Heart left ventricle (tissue), 16 donors: ENCODE measurements around the gene PTPRN2. TPM values are rescaled to one million over a fixed set of nuclear protein-coding genes. Genes with fewer than 3 reads are reported as not detected.

Experiments used
- ATAC-seq, 4 donors: fragments of 200-7000 bp; cut with Tn5 transposase; one replicate each; pipeline ENCODE4 v1.9.1; 2020 to 2022; ENCODE audit warnings: moderate library complexity in 4 of 4, mild to moderate bottlenecking in 3 of 4, moderate number of reproducible peaks in 1 of 4
- DNase-seq, 5 donors: peaks; one replicate each; pipeline ENCODE4 v3.0.0-alpha.2; 2020
- H3K27ac ChIP-seq, 12 donors: fragments of 200-600 bp; sonication (generic) in 4 of 12; one replicate each; pipeline versions ENCODE4 v1.5.0 to v1.8.0; 2016 to 2022; ENCODE audit warnings: mild to moderate bottlenecking in 2 of 12
- H3K27me3 ChIP-seq, 9 donors: fragments of 200-600 bp; sonication (generic) in 2 of 9; one replicate each; pipeline versions ENCODE4 v1.5.1 to v1.8.0; 2016 to 2022; ENCODE audit warnings: mild to moderate bottlenecking in 3 of 9
- H3K36me3 ChIP-seq, 9 donors: fragments of 200-600 bp; sonication (generic) in 2 of 9; one replicate each; pipeline versions ENCODE4 v1.5.0 to v1.8.0; 2018 to 2022; ENCODE audit warnings: mild to moderate bottlenecking in 2 of 9
- H3K4me1 ChIP-seq, 12 donors: fragments of 200-600 bp; sonication (generic) in 4 of 12; one replicate each; pipeline versions ENCODE4 v1.5.0 to v1.8.0; 2016 to 2022; ENCODE audit warnings: mild to moderate bottlenecking in 3 of 12
- H3K4me3 ChIP-seq, 12 donors: fragments of 200-600 bp; sonication (generic) in 4 of 12; one replicate each; pipeline versions ENCODE4 v1.5.0 to v1.8.0; 2017 to 2022; ENCODE audit warnings: mild to moderate bottlenecking in 9 of 12, moderate library complexity in 4 of 12
- H3K9me3 ChIP-seq, 12 donors: fragments of 200-600 bp; sonication (generic) in 4 of 12; one replicate each; pipeline versions ENCODE4 v1.5.0 to v1.8.0; 2016 to 2022; ENCODE audit warnings: mild to moderate bottlenecking in 1 of 12
- POLR2A ChIP-seq, 2 donors: fragments of 450-650 bp; IDR thresholded peaks; one replicate each; pipeline ENCODE4 v1.6.1; 2017; ENCODE audit warnings: antibody characterized with exemption in 2 of 2, mild to moderate bottlenecking in 2 of 2, moderate library complexity in 2 of 2
- WGBS, 4 donors: extraction: QIAGEN DNeasy Blood & Tissue Kit in 2 of 4; methylation state at CpG; one replicate each; pipeline versions ENCODE4 v1.1.5 to v1.1.7; 2013 to 2018; 5-methylcytosine and 5-hydroxymethylcytosine counted together
- intact Hi-C, 10 donors: fragments of 100-400 bp; cut with DNase I; formaldehyde crosslinking; loops; one replicate each; pipeline versions ENCODE4 v1.11.1 to v1.14.2; 2022
- polyA plus RNA-seq, 2 donors: library from polyadenylated mRNA; stranded (reverse); fragments of 200-250 nt; gene quantifications; one replicate each; pipeline ENCODE4 v1.2.3, GENCODE V29; 2013
- total RNA-seq, 9 donors: library from RNA; depleted of rRNA in 2 of 9; stranded (reverse); fragments of >200 nt in 2 of 9; fragmentation: NEBNext Ultra II Directional in 3 of 9; extraction: Animal tissue kit (Norgen Biotek cat#: 25700) in 3 of 9; gene quantifications; one replicate each; pipeline versions ENCODE4 v1.1.0 to v1.2.4, GENCODE V29; 2016 to 2023
- TF ChIP-seq, protein P1 (sequence below), 12 donors: fragments of 200-600 bp; sonication (generic) in 4 of 12; IDR thresholded peaks; one replicate each; pipeline versions ENCODE4 v1.5.0 to v1.8.0; 2018 to 2022; ENCODE audit warnings: antibody characterized with exemption in 12 of 12, mild to moderate bottlenecking in 5 of 12
- donor health status: ischemic (EF 13 %, LVEDD 7.1; RV severe dilation, severe dysfunction).
- donor health status: healthy with polysubstance abuse.
- donor health status: DM: no; HTN: yes; CAD: no.
- donor health status: DM: no; HTN: no; CAD: no.
- donor health status: ischemic (EF 25% LVEDD 6.9; RV normal size, moderate dysfunction).
- donor health status: ischemic (EF 25% LVEDD 5.7; RV mildly dilated, moderate dysfunction).
- donor health status: healthy.
- donor health status: DM: yes; HTN: yes; CAD: no.
- donor health status: ischemic (EF 35%, LVEDD 5.7; RV mildly dilated, moderate dysfunction).
- donor health status: nonischemic (EF 11% LVEDD 7.7; RV severe dilation, severe dysfunction).
- donor health status: DM: yes; HTN: yes; CAD: no.
- donor health status: PGD.
- donor health status: ischemic (EF 29% LVEDD 5.4; RV normal size, mild dysfunction).
- donor health status: nonischemic (EF 23%, LVEDD 6.1; RV moderate dilation, normal function).

The PTPRN2 gene
- total and polyA plus RNA-seq, 11 donors: 0.61 to 2.3 (median 1.3) TPM

GRCh38 chr7:158005531-158005930 lies 582.1 kb downstream of the PTPRN2 start:
- peaks cover 0 to 9% (median 4%) of the 10 kb centered on the region in 12 donors for H3K4me1 ChIP-seq
- 64 to 78% (median 70%) methylated on average over 12 of the region's 12 CpGs for WGBS, 4 donors
- no peak for TF ChIP-seq POLR2A (IDR thresholded peaks at IDR 0.05)
- TF ChIP-seq, protein P1, sequence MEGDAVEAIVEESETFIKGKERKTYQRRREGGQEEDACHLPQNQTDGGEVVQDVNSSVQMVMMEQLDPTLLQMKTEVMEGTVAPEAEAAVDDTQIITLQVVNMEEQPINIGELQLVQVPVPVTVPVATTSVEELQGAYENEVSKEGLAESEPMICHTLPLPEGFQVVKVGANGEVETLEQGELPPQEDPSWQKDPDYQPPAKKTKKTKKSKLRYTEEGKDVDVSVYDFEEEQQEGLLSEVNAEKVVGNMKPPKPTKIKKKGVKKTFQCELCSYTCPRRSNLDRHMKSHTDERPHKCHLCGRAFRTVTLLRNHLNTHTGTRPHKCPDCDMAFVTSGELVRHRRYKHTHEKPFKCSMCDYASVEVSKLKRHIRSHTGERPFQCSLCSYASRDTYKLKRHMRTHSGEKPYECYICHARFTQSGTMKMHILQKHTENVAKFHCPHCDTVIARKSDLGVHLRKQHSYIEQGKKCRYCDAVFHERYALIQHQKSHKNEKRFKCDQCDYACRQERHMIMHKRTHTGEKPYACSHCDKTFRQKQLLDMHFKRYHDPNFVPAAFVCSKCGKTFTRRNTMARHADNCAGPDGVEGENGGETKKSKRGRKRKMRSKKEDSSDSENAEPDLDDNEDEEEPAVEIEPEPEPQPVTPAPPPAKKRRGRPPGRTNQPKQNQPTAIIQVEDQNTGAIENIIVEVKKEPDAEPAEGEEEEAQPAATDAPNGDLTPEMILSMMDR (IDR thresholded peaks at IDR 0.05): no peak
- intact Hi-C loops: no loop called here
- peaks cover 0 to 19% (median 0%) of the 10 kb centered on the region in 9 donors for H3K27me3 ChIP-seq
- no peak overlapping the region for H3K27ac ChIP-seq
- H3K9me3 ChIP-seq: no peaks in the 10 kb centered on the region
- ATAC-seq: no peak
- peak in 1 of 5 donors; percentile 34 for DNase-seq
- H3K36me3 ChIP-seq: no peaks in the 10 kb centered on the region
- no peak overlapping the region for H3K4me3 ChIP-seq

DNA sequence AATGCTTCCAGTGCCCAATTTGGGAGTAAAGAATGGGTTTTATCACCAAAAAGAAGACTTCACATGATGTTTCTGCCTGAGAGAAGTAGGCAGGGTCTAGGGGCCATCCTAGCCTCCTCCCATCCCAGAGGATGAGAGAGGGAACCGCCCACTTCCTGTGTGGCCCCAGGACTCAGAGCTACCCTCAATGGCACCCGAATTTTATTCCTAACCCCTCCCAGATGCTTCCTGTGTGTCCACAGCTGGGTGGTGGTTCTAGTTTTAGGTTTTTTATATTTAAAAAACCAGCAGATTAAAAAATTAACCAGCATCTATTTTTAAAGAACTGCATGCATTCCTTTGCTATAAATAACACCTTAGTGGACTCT lies 583.5 kb downstream of the PTPRN2 start:
- peak overlapping the region in 1 of 12 donors; percentile 11 for H3K4me3 ChIP-seq
- H3K36me3 ChIP-seq: no peaks in the 10 kb centered on the region
- no peaks in the 10 kb centered on the region for H3K9me3 ChIP-seq
- peaks cover 0 to 10% (median 3%) of the 10 kb centered on the region in 9 donors for H3K27me3 ChIP-seq
- WGBS, 4 donors: 17 to 43% (median 28%) methylated on average over 2 of the region's 2 CpGs
- DNase-seq: peak in 1 of 5 donors; percentile 10
- H3K27ac ChIP-seq: peak overlapping the region in 2 of 12 donors; percentile 5 to 50
- peaks cover 0 to 9% (median 4%) of the 10 kb centered on the region in 12 donors for H3K4me1 ChIP-seq
- TF ChIP-seq, protein P1 (IDR thresholded peaks at IDR 0.05): no peak
- TF ChIP-seq POLR2A (IDR thresholded peaks at IDR 0.05): no peak
- ATAC-seq: no peak
- intact Hi-C loops: no loop called here

DNA sequence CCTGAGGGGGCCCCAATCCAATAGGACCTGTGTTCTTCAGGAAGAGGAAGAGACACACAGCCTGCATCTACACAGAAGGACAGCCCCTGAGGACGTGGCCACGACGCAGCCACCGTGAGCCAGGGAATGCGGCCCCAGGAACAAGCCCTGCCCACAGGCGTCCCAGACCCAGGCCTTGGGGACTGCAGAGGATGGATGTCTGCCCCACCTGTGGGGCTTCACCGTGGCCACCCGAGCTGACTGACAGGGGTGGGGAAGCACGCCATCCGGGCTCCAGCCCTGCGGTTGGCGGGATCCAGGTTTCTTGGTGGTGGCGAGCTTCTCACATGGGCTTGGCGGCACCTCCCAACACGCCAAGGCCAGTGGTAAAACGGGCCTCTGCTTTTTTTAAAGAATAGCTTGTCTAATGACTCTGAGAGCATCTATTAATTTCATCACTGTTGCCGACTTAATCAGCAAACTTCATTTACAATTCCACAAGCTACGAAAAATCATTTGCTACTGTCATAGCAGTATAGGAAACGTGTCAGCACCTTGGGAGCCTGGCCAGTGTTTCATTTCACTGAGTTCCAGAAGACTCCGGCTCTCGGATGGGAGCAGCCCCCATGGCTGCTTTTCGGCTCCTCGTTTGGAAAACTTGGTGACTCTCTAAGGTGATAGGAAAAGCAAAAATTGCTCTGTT lies 584.0 kb downstream of the PTPRN2 start:
- peaks cover 0 to 9% (median 4%) of the 10 kb centered on the region in 12 donors for H3K4me1 ChIP-seq
- ATAC-seq: no peak
- H3K4me3 ChIP-seq: peak overlapping the region in 2 of 12 donors; percentile 5 to 11
- WGBS, 4 donors: 63 to 70% (median 69%) methylated on average over 20 to 23 of the region's 23 CpGs
- intact Hi-C loops: no loop called here
- DNase-seq: peak in 1 of 5 donors; percentile 42
- peaks cover 0 to 6% (median 0%) of the 10 kb centered on the region in 9 donors for H3K27me3 ChIP-seq
- H3K36me3 ChIP-seq: no peaks in the 10 kb centered on the region
- TF ChIP-seq POLR2A (IDR thresholded peaks at IDR 0.05): no peak
- TF ChIP-seq, protein P1 (IDR thresholded peaks at IDR 0.05): no peak
- peak overlapping the region in 2 of 12 donors; percentile 5 to 50 for H3K27ac ChIP-seq
- H3K9me3 ChIP-seq: no peaks in the 10 kb centered on the region

DNA sequence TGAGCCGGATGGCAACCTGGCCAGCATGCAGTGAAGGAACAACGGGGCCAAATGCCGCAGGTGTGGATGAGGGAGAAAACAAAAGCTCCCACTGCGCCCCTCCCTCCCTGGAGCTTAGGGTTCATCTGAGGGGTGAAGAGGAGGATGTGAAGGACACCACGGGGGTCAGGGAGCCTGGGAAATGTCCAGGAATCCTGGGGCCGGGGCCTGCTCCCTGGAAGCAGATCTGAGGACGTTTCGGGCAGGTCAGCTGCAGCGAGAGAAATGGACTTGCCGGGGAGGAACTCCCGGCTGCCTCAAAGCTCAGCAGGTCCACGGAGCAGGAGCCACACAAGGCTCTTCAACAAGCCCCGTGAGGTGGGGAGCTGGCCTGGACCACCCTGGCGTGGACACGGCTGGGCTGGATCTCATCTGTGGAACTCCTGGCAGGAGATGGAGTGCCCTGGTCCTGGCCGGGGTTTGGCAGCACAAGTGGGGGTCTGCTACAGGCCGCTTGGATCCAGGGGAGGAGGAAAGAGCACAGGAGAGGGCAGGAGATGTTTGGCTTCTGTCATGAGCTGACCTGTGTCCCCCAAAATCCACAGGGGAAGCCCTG lies 585.0 kb downstream of the PTPRN2 start:
- intact Hi-C loops: no loop called here
- TF ChIP-seq, protein P1 (IDR thresholded peaks at IDR 0.05): no peak
- TF ChIP-seq POLR2A (IDR thresholded peaks at IDR 0.05): no peak
- Histone ChIP-seq H3K27ac (no peak overlapping the region), H3K9me3 (no peaks in the 10 kb centered on the region), H3K36me3 (no peaks in the 10 kb centered on the region), H3K4me3 (no peak overlapping the region), H3K4me1 (peaks cover 0 to 9% (median 4%) of the 10 kb centered on the region in 12 donors), H3K27me3 (peaks cover 0 to 6% (median 0%) of the 10 kb centered on the region in 9 donors)
- ATAC-seq: no peak
- peak in 1 of 5 donors; percentile 56 for DNase-seq
- 87 to 92% (median 89%) methylated on average over 16 to 17 of the region's 17 CpGs for WGBS, 4 donors
